HCEC 1CT (cell line): ENCODE data around the gene ARHGAP19.

Source experiments
- DNase-seq: peaks from one replicate; pipeline ENCODE4 v3.0.0-alpha.2; 2017

Gene ARHGAP19

DNA sequence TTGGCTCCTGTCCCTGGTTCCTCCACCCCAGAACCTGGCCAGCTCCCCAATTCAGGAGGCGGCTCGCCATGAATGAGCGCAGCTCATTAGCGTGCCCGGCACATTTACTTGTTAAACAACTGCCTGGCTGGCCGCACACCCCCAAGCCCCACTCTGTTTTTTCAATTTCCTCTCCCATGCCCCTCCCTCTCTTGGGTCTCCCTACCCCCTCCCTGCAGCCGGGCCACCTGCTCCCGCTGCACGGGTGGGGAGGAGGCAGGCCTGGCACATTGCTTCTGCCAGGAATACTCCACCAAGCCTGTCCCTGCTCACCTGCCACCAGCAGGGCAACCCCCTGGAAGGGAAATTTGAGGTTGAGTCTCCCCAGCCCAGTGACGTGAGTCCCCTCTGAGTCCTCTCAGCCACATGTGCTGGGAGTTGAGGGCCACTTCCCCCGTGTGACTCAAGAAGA, 104.2 kb downstream of the ARHGAP19 start:
- no peak for DNase-seq

DNA sequence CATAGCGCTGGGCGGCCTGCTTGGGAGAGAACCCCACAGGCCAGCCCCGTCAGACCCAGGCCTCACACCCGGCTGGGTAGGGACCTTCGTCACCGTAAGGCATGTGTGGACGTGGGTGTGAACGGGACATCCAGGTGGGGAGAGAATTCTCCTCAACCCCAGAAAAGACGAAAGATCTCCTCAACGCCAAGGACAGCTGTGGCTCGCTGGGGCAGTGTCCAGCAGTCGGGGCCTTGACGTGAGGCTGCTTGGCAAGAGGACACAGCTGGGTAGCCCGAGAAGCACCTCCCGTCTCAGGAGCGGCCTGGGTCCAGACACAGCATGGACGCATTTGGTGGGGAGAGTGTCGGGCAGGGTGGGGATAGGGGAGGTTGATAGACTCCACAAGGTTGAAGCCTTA, 105.5 kb downstream of the ARHGAP19 start:
- DNase-seq: no peak

DNA sequence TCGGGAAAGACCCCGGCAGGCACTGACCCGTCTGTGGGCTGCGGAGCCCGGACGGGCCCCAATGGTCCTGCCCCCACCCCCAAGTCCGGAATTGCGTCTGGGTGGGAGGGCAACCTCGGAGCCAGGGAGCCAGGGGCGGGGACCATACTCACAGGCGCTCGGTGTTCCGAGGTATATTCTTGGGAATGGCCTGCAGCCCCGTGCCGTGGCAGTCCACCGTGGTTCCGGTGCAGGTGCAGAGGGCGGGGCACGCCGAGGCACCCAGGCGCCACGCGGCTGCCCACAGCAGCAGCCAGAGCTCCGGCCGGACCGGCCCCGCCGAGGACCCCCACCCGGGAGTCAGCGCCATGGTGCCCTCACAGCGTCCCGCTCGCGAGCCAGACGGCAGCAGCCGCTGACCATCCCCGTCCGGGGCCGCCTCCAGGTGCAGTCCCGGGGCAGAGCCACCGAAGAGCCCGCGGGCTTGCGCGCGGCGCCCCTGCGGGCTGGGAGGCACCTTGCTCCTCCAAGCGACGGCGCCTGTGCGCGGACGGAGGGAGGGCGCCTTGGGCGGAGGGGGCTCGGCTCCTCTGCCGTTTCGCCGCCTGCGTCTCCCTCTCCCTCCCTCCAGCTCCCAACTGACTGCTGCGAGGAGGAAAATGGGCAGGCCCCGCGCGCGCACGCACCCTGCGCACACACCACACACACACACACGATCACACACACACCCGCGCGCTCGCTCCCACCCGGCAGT, 106.9 kb downstream of the ARHGAP19 start, which contains the start of gene SLIT1:
SLIT1 (minus strand) TSS at position 634 of the 733 bp plus-strand sequence; CDS start at position 349, 285 bp downstream.
- no peak for DNase-seq

DNA sequence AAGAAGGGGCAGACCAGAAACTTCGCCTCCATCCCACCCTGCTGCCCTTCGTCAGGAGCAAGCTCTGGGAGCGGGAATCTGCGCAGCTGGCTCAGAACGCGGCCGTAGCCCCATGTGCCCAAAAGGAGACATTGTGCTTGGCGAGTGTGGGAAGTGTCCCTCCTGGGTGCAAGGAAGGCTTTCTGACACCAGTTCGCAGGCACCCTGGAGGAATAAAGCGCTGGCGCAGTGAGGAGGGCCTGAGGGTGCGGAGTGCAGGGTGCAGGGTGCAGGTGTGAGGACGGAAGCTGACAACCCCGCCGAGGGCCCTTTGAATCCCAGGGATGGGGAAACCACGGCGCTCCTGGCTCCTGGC, 107.5 kb downstream of the ARHGAP19 start:
- DNase-seq: no peak

DNA sequence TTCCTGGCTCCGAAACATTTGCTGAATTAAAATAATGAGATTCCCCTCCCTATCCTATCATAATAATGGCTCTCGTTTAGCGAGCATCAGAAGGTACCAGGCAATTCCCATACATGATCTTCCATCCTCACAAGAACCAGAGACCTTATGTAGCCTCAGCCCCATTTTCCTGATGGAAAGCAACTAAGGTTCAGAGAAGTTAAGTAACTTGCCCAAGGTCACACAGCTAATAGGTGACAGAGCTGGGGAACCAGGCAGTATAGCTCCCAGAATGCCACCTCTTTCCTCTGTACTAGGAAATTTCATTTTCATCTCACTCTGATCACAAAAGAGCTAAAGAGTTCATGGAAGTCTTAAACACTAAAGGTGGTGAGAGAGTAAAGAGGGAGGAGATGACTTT, 109.1 kb downstream of the ARHGAP19 start:
- no peak for DNase-seq

DNA sequence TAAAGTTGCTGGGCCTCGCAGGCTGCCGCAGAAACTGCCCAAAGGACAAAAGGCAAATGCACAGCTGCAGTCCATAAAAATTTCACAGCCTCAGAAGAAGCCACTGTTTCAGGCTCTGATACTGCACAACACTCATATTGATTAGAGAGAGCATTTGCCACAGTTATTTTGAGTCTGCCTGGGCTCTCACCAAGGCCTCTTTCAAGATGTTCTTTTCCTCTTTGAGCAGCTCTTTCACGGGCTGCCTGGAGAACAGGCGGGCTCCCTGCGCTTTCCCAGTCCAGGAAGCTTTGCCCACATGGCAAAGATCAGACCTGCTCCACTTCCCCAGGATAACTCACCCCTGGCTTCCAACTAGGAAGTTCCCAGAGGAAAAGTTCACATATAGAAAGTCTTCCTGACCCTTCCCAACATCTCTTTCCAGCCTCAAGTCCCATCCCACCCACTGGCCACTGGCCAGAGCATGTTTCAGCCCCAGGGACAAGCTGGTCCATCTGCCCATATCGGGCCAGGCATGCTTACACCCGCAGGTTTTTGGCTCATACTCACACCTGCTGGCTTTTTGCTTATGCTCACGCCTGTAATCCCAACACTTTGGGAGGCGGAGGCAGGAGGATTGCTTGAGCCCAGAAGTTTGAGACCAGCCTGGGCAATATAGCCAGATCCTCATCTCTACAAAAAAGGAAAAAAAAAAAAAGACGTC, 110.0 kb downstream of the ARHGAP19 start:
- no peak for DNase-seq

DNA sequence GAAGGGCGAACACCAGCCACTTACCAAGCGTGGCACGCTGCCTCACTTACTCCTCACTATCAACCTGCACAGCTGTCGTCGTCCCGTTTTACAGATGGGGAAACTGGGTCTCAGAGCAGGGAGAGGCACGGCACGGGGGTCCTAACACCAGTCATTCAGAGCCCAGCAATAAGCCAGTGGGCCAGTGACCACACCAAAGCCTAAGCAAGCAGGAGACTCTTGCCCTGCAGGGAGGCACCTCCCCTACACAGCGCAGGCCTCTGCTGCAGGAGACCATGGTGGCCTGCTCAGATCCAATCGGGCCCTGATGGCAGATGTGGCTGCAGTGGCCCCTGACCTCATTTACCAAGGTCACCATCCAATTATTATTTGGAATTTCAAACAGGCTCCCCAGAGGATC, 111.5 kb downstream of the ARHGAP19 start:
- no peak for DNase-seq

DNA sequence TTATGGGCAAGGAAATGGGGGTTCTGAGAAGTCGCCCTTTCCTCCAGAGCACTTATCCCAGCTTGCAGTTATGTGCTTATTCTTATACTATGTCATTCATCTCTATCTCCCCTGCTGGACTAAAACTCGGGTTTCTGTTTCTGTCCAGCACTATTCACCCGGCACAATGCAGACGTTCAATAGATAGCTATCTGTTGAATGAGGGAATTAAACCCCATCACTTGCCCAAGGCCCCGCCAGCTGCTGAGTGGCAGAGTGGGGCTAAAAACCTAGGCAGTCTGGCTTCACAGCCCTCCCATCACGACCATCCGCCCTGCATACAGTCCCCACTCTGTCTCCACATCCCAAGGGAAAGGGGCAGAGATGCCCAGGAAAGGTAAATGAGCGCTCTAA, 112.1 kb downstream of the ARHGAP19 start:
- DNase-seq: no peak

DNA sequence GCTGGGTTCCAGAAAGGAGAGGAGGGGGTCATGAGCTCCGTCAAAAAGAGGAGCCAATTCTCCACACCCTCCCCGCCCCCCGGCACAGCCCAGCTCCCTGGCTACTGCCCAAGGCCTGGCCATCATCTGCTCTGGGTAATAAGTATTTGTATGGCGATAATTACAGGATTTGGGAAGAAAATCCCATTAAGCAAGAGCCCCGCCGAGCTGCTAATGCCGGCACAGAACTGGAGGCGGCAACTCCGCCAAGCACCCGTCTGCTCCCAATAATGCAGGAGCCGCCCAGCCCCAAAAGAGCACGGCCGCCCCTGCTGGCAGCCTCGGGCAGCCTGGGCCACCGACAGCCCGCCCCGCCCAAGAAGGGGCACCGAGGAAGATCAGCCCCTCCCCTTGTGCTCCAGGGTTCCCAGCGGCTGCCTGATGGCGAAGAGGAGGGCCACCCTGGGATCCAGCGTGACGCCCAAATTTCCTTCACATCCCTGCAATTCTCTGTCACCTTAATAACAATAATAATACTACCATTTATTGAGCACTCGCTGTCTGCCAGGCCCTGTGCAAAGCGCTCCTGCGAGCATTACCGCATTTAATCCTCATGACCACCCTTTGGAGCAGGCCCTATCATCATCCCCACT, 112.6 kb downstream of the ARHGAP19 start:
- no peak for DNase-seq

DNA sequence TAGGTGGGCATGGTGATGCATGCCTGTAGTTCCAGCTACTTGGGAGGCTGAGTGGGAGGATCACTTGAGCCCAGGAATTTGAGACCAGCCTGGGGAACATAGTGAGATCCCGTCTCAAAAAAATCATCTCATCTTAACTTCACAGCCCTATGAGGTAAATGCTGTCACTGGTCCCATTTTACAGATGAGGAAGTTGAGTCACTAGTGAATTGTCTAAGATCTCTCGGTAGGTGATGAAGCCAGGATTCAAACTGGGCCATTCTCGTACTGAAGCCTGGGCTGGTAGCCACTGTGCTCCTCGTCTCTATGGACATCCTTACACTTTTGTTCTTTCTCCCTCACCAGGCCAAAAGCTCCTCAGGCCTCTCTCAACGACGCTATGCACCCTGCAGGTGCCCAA, 113.1 kb downstream of the ARHGAP19 start:
- no peak for DNase-seq

DNA sequence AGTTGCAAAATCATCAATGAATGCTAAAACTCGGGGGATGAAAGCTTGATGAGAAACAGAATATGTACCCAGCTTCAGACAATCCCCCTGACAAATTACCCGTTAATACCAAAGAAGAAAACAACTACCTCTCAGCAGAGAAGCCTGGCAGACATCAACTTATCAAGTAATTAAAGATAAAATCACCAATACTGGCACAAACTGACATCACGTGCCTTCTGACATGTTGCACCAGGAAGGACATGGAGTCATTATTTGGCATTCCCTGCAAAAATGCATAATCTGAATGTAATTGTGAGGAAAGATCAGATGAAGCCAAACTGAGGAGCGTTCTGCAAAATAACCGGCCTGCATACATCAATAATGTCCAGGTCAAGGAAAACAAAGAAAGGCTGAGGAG, 114.4 kb downstream of the ARHGAP19 start:
- DNase-seq: no peak

DNA sequence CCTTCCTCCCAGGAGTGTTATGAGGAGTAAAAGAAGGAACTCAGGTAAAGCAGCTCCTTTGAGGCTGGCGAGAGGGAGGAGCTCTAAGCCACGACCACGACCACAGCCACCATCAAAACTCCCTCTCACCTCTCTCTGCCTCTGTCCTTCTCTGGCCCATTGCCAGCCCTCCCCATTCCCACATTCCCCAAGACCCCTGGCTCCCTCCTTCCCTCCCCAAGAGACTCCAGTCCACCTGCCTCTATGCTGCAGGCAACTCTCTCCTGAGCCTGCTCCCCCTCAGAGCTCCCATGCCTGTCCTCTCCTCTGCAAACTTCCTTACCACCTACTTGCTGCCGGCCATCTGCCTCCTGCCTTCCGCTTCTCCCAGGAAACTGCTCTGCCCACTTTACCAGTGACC, 116.2 kb downstream of the ARHGAP19 start:
- DNase-seq: no peak

DNA sequence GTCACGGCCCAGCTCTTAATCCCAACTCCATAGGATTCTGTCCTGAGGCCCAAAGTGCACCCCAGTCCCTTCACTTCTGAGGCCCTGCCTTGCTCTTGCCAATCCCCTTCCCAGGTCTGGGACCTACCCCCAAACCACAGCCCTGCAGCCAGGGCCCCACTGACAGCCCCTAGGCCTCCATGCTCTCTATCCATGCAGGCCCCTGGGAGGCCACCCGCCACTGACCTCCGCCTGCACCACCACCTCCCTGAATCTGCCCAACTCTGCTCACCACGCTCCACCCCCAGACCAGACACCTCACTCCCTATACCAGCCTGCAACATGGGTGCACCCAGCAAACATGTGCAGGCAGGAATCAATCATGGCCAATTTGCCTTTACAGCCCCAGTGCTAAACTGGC, 116.9 kb downstream of the ARHGAP19 start:
- no peak for DNase-seq

DNA sequence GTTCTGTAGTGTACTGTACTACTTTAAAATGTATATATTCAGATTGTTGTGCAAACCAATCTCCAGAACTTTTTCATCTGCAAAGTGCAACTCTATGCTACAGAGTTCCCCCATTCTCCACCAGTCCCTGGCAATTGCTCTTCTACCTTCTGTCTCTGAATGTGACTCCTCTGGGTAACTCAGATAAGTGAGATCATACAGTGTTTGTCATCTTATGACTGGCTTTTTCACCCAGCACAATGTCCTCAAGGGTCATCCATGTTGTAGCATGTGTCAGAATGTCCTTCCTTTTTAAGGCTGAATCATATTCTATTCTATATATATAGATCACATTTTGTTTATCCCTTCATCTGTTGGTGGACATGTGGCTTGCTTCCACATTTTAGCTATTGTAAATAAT, 117.5 kb downstream of the ARHGAP19 start:
- no peak for DNase-seq

DNA sequence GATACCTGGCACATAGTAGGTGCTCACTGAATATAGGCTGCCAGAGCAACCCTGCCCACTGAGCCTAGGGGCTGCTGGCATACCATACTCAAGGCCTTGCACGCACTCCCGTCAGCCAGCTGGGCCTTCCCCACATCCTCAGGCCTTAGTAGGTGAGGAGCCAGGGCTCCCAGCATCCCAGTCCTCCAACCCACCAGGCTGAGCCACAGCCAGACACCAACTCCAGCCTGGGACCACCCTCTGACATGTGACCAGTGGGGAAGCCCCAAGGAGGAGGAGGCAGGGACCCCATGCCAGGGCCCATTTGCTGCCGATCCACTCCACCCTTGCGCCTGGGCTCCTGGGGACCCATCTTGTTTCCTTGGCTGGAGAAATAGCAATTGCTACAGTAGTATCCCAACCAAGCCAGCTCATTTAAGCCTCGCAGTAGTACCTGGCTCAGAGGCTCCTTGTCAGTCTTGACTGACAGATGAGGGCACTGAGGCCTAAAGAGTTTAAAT, 118.1 kb downstream of the ARHGAP19 start:
- DNase-seq: no peak

DNA sequence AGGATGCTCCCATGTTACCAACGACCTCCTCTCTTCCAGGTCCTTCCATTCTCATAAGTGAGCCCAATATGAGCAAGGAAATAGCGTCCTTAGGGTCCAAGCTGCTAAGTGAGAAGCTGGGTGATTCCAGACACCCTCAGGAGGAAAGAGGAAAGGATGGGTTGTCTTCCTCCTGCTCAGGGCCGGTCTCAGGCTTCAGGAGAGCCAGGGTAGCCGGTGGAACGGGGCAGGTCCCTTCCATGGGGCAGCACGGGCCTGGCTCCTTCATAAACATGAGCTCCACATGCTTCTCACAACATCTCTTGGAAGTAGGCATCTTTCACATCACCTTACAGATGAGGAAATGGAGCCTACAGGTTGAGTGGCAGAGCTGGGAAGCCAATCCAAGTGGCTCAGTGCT, 119.4 kb downstream of the ARHGAP19 start:
- no peak for DNase-seq
